ENCODE results near the gene VSTM2B.

GRCh38 chr19:29535214-29535831, 9.5 kb downstream of the VSTM2B start:
- TF ChIP-seq TCF4 (CRISPR knock-in tag; IDR thresholded peaks at IDR 0.05; ENCODE audit: borderline replicate concordance) (no peak), ZFP30 (CRISPR knock-in tag; IDR thresholded peaks at IDR 0.05) (no peak)

All from SK-N-SH treated with all-trans-retinoic acid at 6 μM for 48 hours (cell line).